GM21423 (cell line): ENCODE measurements around the gene SIPA1L3.

Experiments
- ATAC-seq: cut with Tn5 transposase; IDR thresholded peaks from one replicate; pipeline ENCODE4 v1.9.1; 2021; ENCODE audit warnings: mild to moderate bottlenecking, moderate library complexity; ENCODE audit not compliant: unreplicated experiment

The SIPA1L3 gene

GRCh38 chr19:38204096-38204495, 297.1 kb downstream of the SIPA1L3 start:
- ATAC-seq = no peak

GRCh38 chr19:38204728-38205127, 297.7 kb downstream of the SIPA1L3 start:
- no peak for ATAC-seq

GRCh38 chr19:38206006-38206745, 299.2 kb downstream of the SIPA1L3 start:
- no peak for ATAC-seq

GRCh38 chr19:38206928-38207327, 299.9 kb downstream of the SIPA1L3 start:
- ATAC-seq = no peak

GRCh38 chr19:38207543-38207942, 300.5 kb downstream of the SIPA1L3 start:
- no peak for ATAC-seq

GRCh38 chr19:38208571-38208970, 301.6 kb downstream of the SIPA1L3 start:
- no peak for ATAC-seq

- no peak for ATAC-seq
These were observed 302.1 kb downstream of the SIPA1L3 start for GRCh38 chr19:38209152-38209551.

GRCh38 chr19:38209671-38210457, 302.9 kb downstream of the SIPA1L3 start:
- ATAC-seq = no peak

GRCh38 chr19:38210458-38210987, 303.5 kb downstream of the SIPA1L3 start:
- no peak for ATAC-seq

GRCh38 chr19:38211151-38211591, 304.2 kb downstream of the SIPA1L3 start:
- ATAC-seq = no peak

GRCh38 chr19:38211766-38212165, 304.8 kb downstream of the SIPA1L3 start:
- no peak for ATAC-seq

GRCh38 chr19:38213469-38213868, 306.5 kb downstream of the SIPA1L3 start:
- ATAC-seq = no peak

- ATAC-seq = peak; percentile 46
These were observed 307.1 kb downstream of the SIPA1L3 start for GRCh38 chr19:38213911-38214625.

- ATAC-seq = no peak
These were observed 310.0 kb downstream of the SIPA1L3 start for GRCh38 chr19:38216785-38217641.

GRCh38 chr19:38218204-38218603, 311.2 kb downstream of the SIPA1L3 start:
- no peak for ATAC-seq

- no peak for ATAC-seq
These were observed 312.2 kb downstream of the SIPA1L3 start for GRCh38 chr19:38219221-38219620.

- no peak for ATAC-seq
These were observed 314.4 kb downstream of the SIPA1L3 start for GRCh38 chr19:38221421-38221820.

GRCh38 chr19:38221919-38222830, 315.2 kb downstream of the SIPA1L3 start:
- no peak for ATAC-seq

- no peak for ATAC-seq
These were observed 316.1 kb downstream of the SIPA1L3 start for GRCh38 chr19:38223119-38223523.
